Activated naive CD4-positive, alpha-beta T cell treated with Interleukin-2 at 50 U/mL for 16 hours (primary cell): ENCODE data around the gene MBOAT7.

Source experiments
- DNase-seq: peaks from one replicate; pipeline ENCODE4 v3.0.0-alpha.2; 2020

The MBOAT7 gene

DNA sequence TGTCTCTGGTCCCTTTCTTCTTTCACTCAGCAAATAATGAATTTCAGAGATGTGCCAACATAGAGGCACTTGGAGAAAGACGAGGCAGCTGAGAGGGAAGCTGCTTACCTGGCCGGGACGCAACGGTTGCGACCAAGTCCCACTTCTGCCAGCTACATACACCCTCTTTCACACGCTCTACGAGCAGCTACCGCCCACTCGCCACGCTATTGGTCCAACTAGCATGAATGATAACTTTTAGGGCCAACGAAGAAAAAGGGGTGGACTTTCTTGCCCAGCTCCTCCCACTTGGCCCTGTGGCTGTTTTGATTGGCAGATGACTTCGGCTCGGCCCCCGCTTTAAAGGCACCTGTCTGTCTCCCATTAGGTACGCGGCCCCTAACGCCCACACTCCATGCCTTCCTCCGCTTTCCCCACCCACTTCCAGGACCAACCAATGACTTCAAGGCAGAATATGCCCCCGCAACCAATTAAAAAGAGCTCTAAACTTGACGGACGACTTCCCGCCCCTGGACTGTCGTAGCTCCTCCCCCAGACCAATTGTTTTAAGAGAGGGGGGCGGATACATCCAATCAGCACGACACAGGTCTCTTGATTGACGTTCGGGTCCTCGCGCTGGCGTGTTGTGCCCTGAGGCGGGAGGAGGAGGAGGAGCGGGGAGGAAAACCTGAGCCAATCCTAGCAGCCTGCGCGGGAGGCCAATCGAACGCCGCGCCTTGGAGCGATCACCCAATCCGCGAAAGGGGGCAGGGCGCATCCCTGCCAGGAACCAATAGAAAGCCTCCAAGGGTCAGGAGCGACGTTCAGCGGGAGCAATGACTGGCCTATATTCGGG lies 52.3 kb downstream of the MBOAT7 start:
- DNase-seq = peak; percentile 99

DNA sequence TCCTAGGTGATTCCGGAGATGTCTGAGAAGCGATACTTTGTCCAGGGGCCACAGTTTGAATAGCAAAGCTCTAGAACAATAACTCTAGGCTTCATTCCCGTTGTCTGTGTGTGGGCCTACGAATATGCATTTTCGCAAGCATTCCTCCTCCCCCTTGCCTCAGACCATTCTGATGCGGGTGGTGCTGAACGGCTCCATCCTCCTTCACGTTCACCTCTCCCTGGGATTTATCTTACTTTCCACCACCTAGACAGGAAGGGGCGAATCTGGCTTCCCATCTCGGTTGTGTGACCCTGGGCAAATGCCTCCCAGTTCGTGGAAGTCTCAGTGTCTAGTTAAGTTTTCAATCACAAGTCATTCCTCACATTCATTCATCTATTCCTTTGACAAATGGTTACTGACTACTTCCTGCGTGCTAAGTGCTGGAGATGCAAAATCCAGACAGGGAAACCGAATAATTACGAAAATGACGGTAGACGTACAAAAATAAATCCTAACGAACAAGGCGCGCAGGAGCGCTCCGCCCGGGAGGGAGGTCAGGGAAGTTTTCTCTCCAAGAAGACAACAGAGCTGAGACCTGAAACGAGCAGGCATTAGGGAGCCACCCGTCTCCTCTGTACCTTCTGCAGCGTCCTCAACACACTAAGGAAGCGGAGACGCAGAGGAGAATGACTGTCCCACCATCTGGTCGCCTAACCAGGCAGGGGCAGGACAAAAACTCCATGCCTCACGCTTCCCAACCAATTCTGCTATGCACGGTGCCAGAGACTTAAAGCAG lies 53.1 kb downstream of the MBOAT7 start:
- DNase-seq = no peak

DNA sequence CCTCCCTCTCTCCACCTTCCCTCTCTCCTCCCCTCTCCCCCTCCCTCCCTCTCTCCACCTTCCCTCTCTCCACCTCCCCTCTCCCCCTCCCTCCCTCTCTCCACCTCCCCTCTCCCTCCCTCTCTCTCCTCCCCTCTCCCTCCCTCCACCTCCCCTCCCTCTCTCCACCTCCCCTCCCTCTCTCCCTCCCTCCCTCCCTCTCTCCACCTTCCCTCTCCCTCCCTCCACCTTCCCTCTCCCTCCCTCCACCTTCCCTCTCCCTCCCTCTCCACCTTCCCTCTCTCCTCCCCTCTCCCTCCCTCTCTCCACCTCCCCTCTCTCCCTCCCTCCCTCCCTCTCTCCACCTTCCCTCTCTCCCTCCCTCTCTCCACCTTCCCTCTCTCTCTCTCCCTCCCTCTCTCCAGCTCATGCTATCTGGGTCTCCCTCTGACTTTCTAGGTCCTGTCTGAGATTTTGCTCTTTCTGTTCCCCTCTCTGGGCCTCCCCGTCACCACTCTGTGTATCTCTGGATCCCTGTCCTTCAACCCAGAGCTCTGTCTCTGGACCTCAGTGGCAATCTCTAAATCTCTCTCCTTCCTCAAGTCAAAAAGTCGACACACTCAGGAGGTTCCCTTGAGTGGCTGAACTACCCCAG lies 55.3 kb downstream of the MBOAT7 start:
- no peak for DNase-seq

DNA sequence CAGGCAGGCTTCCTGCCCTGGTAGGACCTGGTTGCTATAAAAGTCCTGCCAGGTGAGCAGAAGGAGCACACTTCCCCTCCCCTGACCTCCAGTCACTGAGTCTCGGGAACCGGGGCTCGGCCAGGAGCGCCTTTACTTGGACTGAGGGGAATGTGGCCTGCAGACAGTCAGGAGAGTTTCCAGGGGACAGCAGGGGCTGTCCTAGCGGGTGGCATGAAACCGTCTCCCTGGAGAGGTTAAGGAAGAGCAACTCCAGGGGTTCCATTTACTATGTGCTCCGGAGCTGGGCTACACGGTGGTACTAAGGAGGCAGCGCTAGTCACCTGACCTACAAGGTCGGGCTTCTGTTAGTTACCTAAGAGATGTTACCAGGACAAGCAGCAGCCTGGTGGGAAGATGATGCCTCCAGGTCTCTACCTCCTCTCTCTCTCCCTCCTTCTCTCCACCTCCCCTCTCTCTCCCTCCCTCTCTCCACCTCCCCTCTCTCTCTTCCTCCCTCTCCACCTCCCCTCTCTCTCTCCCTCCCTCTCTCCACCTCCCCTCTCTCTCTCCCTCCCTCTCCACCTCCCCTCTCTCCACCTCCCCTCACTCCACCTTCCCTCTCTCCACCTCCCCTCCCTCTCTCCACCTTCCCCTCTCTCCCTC lies 55.9 kb downstream of the MBOAT7 start:
- no peak for DNase-seq

DNA sequence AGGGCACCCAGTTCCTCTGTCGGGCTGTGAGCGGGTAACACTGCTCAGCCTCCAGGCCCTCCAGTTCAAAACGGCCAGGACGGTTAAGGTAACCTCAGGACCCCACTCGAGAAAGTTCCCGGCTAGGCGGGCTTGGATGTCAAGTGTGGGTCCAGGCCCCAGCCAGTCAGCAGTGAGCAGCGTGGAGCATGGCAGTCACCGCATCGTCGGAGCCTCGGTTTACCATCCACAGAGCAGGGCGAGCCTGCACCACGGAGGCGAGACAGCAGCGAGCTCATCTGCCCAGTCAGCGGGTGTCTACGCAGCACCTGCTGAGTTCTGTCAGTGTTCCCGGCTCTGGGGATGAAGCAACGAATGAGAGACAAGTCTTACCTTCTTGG lies 59.8 kb downstream of the MBOAT7 start:
- DNase-seq = no peak

DNA sequence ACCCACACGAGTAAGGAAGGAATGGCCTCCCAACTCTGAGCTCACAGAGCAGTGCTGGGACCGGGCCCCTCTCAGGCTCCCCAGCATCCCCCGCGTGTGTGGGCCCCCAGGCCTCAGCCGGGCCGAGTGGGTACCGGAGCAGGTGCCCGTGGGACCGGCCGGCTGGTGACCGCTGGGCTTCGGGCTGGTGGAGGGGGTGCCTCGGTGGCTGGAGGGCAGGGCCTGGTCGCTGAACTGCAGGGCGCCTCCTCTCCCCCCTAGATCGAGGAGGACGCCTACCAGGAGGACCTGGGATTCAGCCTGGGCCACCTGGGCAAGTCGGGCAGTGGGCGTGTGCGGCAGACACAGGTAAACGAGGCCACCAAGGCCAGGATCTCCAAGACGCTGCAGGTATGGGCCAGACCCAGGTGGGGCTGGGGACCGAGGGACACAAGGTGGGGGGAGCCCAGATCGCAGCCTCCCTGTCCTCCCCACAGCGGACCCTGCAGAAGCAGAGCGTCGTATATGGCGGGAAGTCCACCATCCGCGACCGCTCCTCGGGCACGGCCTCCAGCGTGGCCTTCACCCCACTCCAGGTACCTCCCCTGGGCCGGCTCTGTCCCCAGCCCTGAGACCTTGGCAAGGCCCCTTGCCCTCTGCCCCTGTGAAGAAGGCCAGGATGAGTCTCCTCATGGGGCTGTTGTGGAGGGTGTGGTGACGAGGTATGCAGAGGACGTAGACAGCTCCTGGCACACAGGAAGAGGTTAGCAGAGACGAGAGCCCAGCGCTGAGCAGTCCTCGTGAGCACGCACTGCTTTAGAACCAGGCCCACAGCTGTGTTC lies 60.4 kb downstream of the MBOAT7 start:
- DNase-seq = no peak

DNA sequence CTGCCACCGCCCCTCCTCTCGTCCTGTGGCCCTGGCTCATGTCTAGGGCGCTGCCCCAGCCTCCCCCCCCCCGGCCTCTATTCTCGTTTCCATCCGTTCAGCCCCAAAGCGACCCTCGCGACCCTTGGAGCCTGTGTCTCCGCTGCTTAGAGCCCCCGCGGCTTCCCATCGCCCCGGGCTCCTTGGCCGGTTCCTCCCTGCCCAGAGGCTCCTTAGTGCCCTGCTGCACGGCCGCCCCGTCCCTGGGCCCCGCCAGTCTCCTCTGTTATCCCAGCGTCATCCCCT lies 61.0 kb downstream of the MBOAT7 start:
- DNase-seq = no peak

DNA sequence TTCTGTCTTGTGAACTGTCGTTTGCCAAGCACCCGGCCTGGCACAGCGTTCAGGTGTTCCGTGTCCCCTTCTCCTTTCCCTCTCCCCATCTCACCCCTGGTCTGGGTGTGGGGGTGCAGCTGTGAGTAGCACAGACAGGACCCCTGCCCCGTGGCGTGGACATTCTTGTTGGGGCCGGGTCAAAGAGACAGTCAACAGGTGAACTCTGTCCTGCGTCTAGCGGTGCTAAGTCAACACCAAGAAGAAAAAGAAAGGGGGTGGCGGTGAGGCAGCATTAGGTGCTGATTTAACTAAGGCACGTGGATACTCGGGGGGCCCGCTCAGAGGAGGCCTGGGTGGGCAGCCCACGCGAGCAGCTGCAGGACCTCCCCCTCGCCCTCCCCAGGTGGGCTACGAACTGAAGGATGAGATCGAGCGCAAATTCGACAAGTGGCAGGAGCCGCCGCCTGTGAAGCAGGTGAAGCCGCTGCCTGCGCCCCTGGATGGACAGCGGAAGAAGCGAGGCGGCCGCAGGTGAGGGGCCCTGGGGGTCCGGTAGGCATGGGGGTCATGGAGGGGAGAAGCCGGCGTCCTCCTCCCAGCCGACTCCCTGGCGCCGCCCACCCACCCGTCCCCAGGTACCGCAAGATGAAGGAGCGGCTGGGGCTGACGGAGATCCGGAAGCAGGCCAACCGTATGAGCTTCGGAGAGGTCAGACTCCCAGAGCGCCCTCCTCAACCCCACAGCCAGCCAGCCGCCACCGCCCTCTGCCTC lies 61.5 kb downstream of the MBOAT7 start:
- no peak for DNase-seq

DNA sequence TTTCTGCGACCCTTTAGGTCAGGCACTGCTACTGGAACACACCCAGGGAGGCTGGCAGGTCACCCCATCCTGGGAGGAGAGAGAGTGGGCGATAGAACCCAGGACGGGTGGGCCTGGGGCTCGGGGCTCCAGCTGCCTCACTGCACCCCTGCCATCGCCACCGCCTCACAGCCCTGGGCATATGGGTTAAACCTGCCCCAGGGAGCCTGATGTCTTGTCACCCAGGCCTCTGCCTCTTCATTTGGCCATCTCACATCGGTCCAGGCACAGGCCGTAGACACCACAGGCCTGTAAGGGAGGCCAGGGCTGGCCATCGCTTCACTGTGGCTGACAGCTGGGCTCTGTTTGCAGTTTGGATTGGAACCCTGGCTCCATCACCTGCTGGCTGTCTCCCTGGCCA lies 63.7 kb downstream of the MBOAT7 start:
- DNase-seq = no peak

DNA sequence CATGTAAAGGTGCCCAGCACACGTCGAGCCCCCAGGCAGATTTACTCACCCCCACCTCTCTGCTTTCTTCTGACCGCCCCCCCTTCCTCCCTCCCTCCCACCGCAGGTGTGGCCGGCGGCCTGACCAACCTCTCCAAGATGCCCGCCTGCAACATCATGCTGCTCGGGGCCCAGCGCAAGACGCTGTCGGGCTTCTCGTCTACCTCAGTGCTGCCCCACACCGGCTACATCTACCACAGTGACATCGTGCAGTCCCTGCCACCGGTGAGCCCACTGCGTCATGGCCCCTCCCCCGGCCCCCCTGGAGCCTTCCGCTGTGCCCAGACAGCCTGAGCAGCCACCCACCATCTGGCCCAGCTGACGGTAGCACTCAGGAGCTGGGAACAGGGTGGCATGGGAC lies 65.0 kb downstream of the MBOAT7 start:
- DNase-seq = no peak

DNA sequence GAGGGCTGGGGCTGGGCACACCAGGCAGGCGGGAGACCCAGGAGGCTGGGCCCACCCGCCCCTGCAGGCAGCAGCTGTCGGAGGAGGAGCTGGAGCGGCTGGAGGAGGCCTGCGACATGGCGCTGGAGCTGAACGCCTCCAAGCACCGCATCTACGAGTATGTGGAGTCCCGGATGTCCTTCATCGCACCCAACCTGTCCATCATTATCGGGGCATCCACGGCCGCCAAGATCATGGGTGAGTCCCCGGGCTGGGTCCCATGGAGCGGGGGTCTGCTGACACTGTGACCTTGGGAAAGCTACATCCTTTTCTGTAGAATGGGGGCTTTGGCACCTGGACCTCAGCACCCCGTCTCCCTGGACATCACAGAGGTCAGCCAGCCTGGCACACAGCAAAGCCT lies 65.7 kb downstream of the MBOAT7 start:
- no peak for DNase-seq
